22Rv1 (cell line): ENCODE data around the gene SUFU.

Experiments used
- H3K27ac ChIP-seq: fragments of 450-650 bp; 2 replicates; pipeline ENCODE4 v1.5.1; 2017
- CTCF ChIP-seq: fragments of 450-650 bp; IDR thresholded peaks from 2 replicates; pipeline ENCODE4 v1.5.1; 2017; ENCODE audit warnings: mild to moderate bottlenecking
- ZFX ChIP-seq: fragments of 450-650 bp; IDR thresholded peaks from 2 replicates; pipeline ENCODE4 v1.6.1; 2017; ENCODE audit warnings: antibody characterized with exemption, borderline replicate concordance

The SUFU gene

GRCh38 chr10:102545997-102546396 is 42.2 kb downstream of the SUFU start:
- TF ChIP-seq ZFX, result no peak
- no peak for TF ChIP-seq CTCF
- no peak overlapping the region for H3K27ac ChIP-seq

GRCh38 chr10:102546606-102547320 is 43.0 kb downstream of the SUFU start:
- TF ChIP-seq ZFX (no peak), CTCF (no peak)

GRCh38 chr10:102549549-102549948 is 45.8 kb downstream of the SUFU start:
- no peak for TF ChIP-seq ZFX
- TF ChIP-seq CTCF, result no peak
- H3K27ac ChIP-seq, result no peak overlapping the region

More at GRCh38 chr10:102546606-102547320, 43.0 kb downstream of the SUFU start:
- H3K27ac ChIP-seq, result no peak overlapping the region

- no peak for TF ChIP-seq ZFX
- TF ChIP-seq CTCF, result no peak
- H3K27ac ChIP-seq, result no peak overlapping the region
Observed at GRCh38 chr10:102550636-102551210, 47.0 kb downstream of the SUFU start.

- no peak overlapping the region for H3K27ac ChIP-seq
- TF ChIP-seq CTCF (no peak), ZFX (no peak)
Observed at GRCh38 chr10:102552533-102552932, 48.8 kb downstream of the SUFU start.

- no peak for TF ChIP-seq ZFX
- TF ChIP-seq CTCF, result no peak
- no peak overlapping the region for H3K27ac ChIP-seq
Observed at GRCh38 chr10:102553771-102554170, 50.0 kb downstream of the SUFU start.

- no peak overlapping the region for H3K27ac ChIP-seq
- TF ChIP-seq ZFX (no peak), CTCF (no peak)
Observed at GRCh38 chr10:102554531-102554930, 50.8 kb downstream of the SUFU start.
